Fibroblast of lung (primary cell): ENCODE data around the gene DDR2. TPM values are rescaled to one million over a fixed set of nuclear protein-coding genes. Genes with fewer than 3 reads are reported as not detected.

ENCODE experiments used
- DNase-seq, 2 donors: peaks; one replicate each; pipeline versions ENCODE4 v3.0.0 to v3.0.0-alpha.2; 2010; ENCODE audit warnings: low read depth in 2 of 2
- H2AFZ ChIP-seq: 2 replicates; pipeline ENCODE4 v1.5.1; 2012; ENCODE audit warnings: low read length, control low read depth, inconsistent platforms
- H3K27ac ChIP-seq: 2 replicates; pipeline ENCODE4 v1.5.1; 2011; ENCODE audit warnings: low read length, control low read depth; ENCODE audit not compliant: insufficient read depth
- H3K27me3 ChIP-seq: 2 replicates; pipeline ENCODE4 v1.5.1; 2011; ENCODE audit warnings: mild to moderate bottlenecking, low read length; ENCODE audit not compliant: control insufficient read depth, insufficient read depth
- H3K36me3 ChIP-seq: 2 replicates; pipeline ENCODE4 v1.5.1; 2011; ENCODE audit warnings: low read length; ENCODE audit not compliant: control insufficient read depth, insufficient read depth
- H3K4me1 ChIP-seq: 2 replicates; pipeline ENCODE4 v1.5.1; 2011; ENCODE audit warnings: low read length; ENCODE audit not compliant: control insufficient read depth, insufficient read depth; ENCODE audit errors: extremely low read depth
- H3K4me2 ChIP-seq: 2 replicates; pipeline ENCODE4 v1.5.1; 2011; ENCODE audit warnings: low read length, control low read depth; ENCODE audit not compliant: insufficient read depth; ENCODE audit errors: extremely low read depth
- H3K4me3 ChIP-seq, 4 experiments: fragments of 200-600 bp in 1 of 4; sonication (generic) in 1 of 4; replicated peaks in 1 of 4; 2 replicates each; pipeline ENCODE4 v1.5.1; 2011 to 2016; ENCODE audit warnings: low read length in 4 of 4, low read depth in 3 of 4, mild to moderate bottlenecking in 3 of 4, control low read depth in 2 of 4, inconsistent platforms in 1 of 4, mixed read lengths in 1 of 4; ENCODE audit not compliant: insufficient read depth in 1 of 4; ENCODE audit errors: control extremely low read depth in 1 of 4
- H3K79me2 ChIP-seq: 2 replicates; pipeline ENCODE4 v1.5.1; 2012; ENCODE audit warnings: mild to moderate bottlenecking, low read length, inconsistent platforms; ENCODE audit not compliant: control insufficient read depth, insufficient read depth
- H3K9ac ChIP-seq: 2 replicates; pipeline ENCODE4 v1.5.1; 2011; ENCODE audit warnings: mild to moderate bottlenecking, low read length, control low read depth; ENCODE audit not compliant: insufficient read depth
- H3K9me3 ChIP-seq: 2 replicates; pipeline ENCODE4 v1.5.1; 2012; ENCODE audit warnings: low read depth, low read length; ENCODE audit not compliant: control insufficient read depth, insufficient read depth
- H4K20me1 ChIP-seq: 2 replicates; pipeline ENCODE4 v1.5.1; 2011; ENCODE audit warnings: low read length; ENCODE audit not compliant: control insufficient read depth, insufficient read depth; ENCODE audit errors: extremely low read depth
- EZH2 ChIP-seq: IDR thresholded peaks from 2 replicates; pipeline ENCODE4 v1.5.1; 2012; ENCODE audit warnings: low read length, control low read depth, mild to moderate bottlenecking; ENCODE audit errors: missing control alignments
- polyA plus RNA-seq, 2 donors: library from polyadenylated mRNA; depleted of rRNA in 1 of 2; stranded (reverse) in 1 of 2; unstranded in 1 of 2; fragments of >200 nt; gene quantifications; 2 replicates each; pipeline ENCODE4 v1.2.1, GENCODE V29; 2011 to 2012; ENCODE audit warnings: missing spikeins in 1 of 2
- total RNA-seq: library from RNA; depleted of rRNA; stranded (reverse); fragments of >200 nt; gene quantifications from 2 replicates; pipeline ENCODE4 v1.2.1, GENCODE V29; 2014
- TF ChIP-seq, protein P1 (sequence below), 2 donors: IDR thresholded peaks in 1 of 2; conservative IDR thresholded peaks in 1 of 2; 1 replicate in 1 of 2; 2 replicates in 1 of 2; pipeline ENCODE4 v1.5.1; 2011 to 2012; ENCODE audit warnings: low read length in 2 of 2, control low read depth in 1 of 2, inconsistent platforms in 1 of 2, low read depth in 1 of 2, mild to moderate bottlenecking in 1 of 2

Gene DDR2
- total and polyA plus RNA-seq, 2 donors (not counting 1 experiment from before 2014, with no cell fraction given) = 192 to 303 TPM

DNA sequence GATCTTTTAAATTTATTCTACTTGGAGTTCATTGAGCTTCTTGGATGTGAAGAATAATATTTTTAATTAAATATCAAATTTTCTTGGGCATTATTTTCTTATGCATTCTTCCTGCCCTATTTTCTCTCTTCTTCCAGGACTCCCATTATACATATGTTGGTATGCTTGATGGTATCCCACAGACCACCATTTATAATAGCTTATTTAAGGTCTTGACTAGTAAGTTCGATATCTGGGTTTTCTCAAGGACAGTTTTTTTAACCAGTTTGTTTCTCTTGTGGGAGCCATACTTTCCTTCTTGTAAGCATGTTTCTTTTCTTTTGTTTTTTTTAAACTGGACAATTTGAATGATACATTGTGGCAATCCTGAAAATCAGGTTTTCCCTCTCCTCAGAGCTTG is 15.4 kb upstream of the DDR2 start:
- H3K36me3 ChIP-seq = no peaks in the 10 kb centered on the region
- H3K4me1 ChIP-seq = peaks cover 3% of the 10 kb centered on the region
- no peaks in the 10 kb centered on the region for H3K27me3 ChIP-seq
- no peak overlapping the region for H3K4me2 ChIP-seq
- TF ChIP-seq, protein P1, sequence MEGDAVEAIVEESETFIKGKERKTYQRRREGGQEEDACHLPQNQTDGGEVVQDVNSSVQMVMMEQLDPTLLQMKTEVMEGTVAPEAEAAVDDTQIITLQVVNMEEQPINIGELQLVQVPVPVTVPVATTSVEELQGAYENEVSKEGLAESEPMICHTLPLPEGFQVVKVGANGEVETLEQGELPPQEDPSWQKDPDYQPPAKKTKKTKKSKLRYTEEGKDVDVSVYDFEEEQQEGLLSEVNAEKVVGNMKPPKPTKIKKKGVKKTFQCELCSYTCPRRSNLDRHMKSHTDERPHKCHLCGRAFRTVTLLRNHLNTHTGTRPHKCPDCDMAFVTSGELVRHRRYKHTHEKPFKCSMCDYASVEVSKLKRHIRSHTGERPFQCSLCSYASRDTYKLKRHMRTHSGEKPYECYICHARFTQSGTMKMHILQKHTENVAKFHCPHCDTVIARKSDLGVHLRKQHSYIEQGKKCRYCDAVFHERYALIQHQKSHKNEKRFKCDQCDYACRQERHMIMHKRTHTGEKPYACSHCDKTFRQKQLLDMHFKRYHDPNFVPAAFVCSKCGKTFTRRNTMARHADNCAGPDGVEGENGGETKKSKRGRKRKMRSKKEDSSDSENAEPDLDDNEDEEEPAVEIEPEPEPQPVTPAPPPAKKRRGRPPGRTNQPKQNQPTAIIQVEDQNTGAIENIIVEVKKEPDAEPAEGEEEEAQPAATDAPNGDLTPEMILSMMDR (conservative IDR thresholded peaks at IDR 0.05 in 1 of 2, IDR thresholded peaks at IDR 0.05 in 1 of 2; ENCODE audit: low read depth in 1 of 2, low read length in 2 of 2) = no peak
- no peak for TF ChIP-seq EZH2
- no peak overlapping the region for H3K4me3 ChIP-seq
- H3K9me3 ChIP-seq = no peaks in the 10 kb centered on the region
- H3K27ac ChIP-seq = no peak overlapping the region
- H2AFZ ChIP-seq = no peak overlapping the region
- no peaks in the 10 kb centered on the region for H4K20me1 ChIP-seq
- H3K9ac ChIP-seq = no peak overlapping the region
- no peaks in the 10 kb centered on the region for H3K79me2 ChIP-seq
- DNase-seq = no peak

DNA sequence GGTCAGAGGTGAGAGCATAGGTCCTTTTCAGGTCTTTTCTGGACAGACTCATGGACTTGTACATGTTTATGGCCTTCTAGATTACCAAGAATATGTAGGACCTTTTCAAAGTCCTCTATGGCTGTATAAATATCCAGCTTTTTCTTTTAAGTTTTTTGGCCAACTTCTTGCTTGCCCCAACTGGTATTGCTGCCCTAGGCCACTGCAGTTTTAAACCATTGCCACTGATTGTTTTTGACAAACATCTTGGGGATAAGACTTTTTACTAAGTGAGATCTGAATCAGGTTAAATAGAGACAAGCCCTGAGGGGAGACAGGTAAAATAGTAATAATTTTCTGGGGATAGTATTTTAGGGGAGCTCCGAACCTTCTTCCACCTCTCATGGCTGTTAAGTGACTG is 14.8 kb upstream of the DDR2 start:
- H3K79me2 ChIP-seq = no peaks in the 10 kb centered on the region
- H3K4me3 ChIP-seq = no peak overlapping the region
- TF ChIP-seq, protein P1 (conservative IDR thresholded peaks at IDR 0.05 in 1 of 2, IDR thresholded peaks at IDR 0.05 in 1 of 2; ENCODE audit: low read depth in 1 of 2, low read length in 2 of 2) = no peak
- no peak for TF ChIP-seq EZH2
- H3K36me3 ChIP-seq = no peaks in the 10 kb centered on the region
- H4K20me1 ChIP-seq = no peaks in the 10 kb centered on the region
- no peak overlapping the region for H2AFZ ChIP-seq
- no peak overlapping the region for H3K27ac ChIP-seq
- H3K9me3 ChIP-seq = no peaks in the 10 kb centered on the region
- no peak overlapping the region for H3K4me2 ChIP-seq
- DNase-seq = no peak
- peaks cover 3% of the 10 kb centered on the region for H3K4me1 ChIP-seq
- no peaks in the 10 kb centered on the region for H3K27me3 ChIP-seq
- H3K9ac ChIP-seq = no peak overlapping the region

DNA sequence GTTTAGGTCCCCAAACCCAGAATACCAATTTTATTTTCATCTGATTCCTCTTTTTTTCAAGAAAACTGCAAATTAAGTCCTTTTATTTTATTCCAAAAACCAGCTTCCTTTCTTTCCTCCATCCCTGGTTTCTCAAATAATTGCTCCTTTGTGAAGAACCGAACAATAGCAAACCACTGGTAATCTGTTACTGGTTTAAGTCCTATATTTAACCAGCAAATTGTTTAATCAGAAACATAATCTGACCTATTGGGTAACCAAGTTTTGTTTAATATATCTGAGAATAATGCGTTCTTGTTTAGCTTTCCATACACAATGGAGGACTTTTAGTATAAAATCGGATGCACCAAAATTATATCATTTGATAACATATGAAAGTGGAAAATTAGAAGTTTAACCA is 13.2 kb upstream of the DDR2 start:
- no peaks in the 10 kb centered on the region for H3K4me1 ChIP-seq
- no peaks in the 10 kb centered on the region for H3K9me3 ChIP-seq
- no peaks in the 10 kb centered on the region for H3K79me2 ChIP-seq
- H3K36me3 ChIP-seq = no peaks in the 10 kb centered on the region
- no peaks in the 10 kb centered on the region for H4K20me1 ChIP-seq
- H3K4me2 ChIP-seq = no peak overlapping the region
- H3K4me3 ChIP-seq = no peak overlapping the region
- no peak overlapping the region for H3K27ac ChIP-seq
- H2AFZ ChIP-seq = no peak overlapping the region
- no peak overlapping the region for H3K9ac ChIP-seq
- no peaks in the 10 kb centered on the region for H3K27me3 ChIP-seq
- no peak for DNase-seq
- TF ChIP-seq, protein P1 (conservative IDR thresholded peaks at IDR 0.05 in 1 of 2, IDR thresholded peaks at IDR 0.05 in 1 of 2; ENCODE audit: low read depth in 1 of 2, low read length in 2 of 2) = no peak
- TF ChIP-seq EZH2 = no peak
